SU-DHL-6 (cell line): ENCODE results near the gene CCDC92B.

Experiments used
- H2AFZ ChIP-seq: fragments of 200-600 bp; sonication (generic); 2 replicates; pipeline ENCODE4 v1.6.1; 2014; ENCODE audit warnings: low read depth, mild to moderate bottlenecking, moderate library complexity, mixed read lengths, antibody characterized with exemption, low read length; ENCODE audit not compliant: severe bottlenecking
- H3F3A ChIP-seq: fragments of 200-600 bp; shearing (Covaris generic); 2 replicates; pipeline ENCODE4 v1.6.0; 2016; ENCODE audit warnings: antibody characterized with exemption, mild to moderate bottlenecking; ENCODE audit not compliant: insufficient read depth
- H3K27ac ChIP-seq: fragments of 200-600 bp; sonication (generic); 2 replicates; pipeline ENCODE4 v1.5.1; 2016; ENCODE audit warnings: low read depth, mild to moderate bottlenecking, low read length, moderate library complexity, mixed read lengths
- H3K27me3 ChIP-seq: fragments of 200-600 bp; sonication (generic), shearing (Covaris generic); 2 replicates; pipeline ENCODE4 v1.6.0; 2014; ENCODE audit warnings: mild to moderate bottlenecking, low read length
- H3K36me3 ChIP-seq: fragments of 200-600 bp; sonication (generic); 2 replicates; pipeline ENCODE4 v1.6.1; 2014; ENCODE audit warnings: mild to moderate bottlenecking, low read length, mixed read lengths
- H3K4me2 ChIP-seq: fragments of 300-600, 200-600 bp; shearing (Covaris generic), sonication (generic); 2 replicates; pipeline ENCODE4 v1.6.0; 2014; ENCODE audit warnings: low read length, low read depth, mild to moderate bottlenecking; ENCODE audit not compliant: poor library complexity, severe bottlenecking
- H3K4me3 ChIP-seq: fragments of 200-600 bp; sonication (generic); 2 replicates; pipeline ENCODE4 v1.5.1; 2014; ENCODE audit warnings: antibody characterized with exemption, low read length, mild to moderate bottlenecking, mixed read lengths; ENCODE audit not compliant: insufficient read depth, poor library complexity, severe bottlenecking
- H3K79me2 ChIP-seq: fragments of 200-600 bp; sonication (generic); 2 replicates; pipeline ENCODE4 v1.6.1; 2014; ENCODE audit warnings: mild to moderate bottlenecking, low read length, moderate library complexity; ENCODE audit not compliant: insufficient read depth
- H3K9ac ChIP-seq: fragments of 200-600 bp; sonication (generic); 2 replicates; pipeline ENCODE4 v1.7.0; 2014; ENCODE audit warnings: mild to moderate bottlenecking, low read length
- H3K9me2 ChIP-seq: fragments of 200-600 bp; sonication (generic); replicated peaks from 2 replicates; pipeline ENCODE4 v1.6.1; 2014; ENCODE audit warnings: low read length; ENCODE audit not compliant: insufficient read depth
- H3K9me3 ChIP-seq: fragments of 200-600 bp; sonication (generic); 2 replicates; pipeline ENCODE4 v1.6.1; 2014; ENCODE audit warnings: low read length, mixed read lengths; ENCODE audit not compliant: insufficient read depth
- H4K20me1 ChIP-seq: fragments of 200-600 bp; sonication (generic); 2 replicates; pipeline ENCODE4 v1.6.1; 2014; ENCODE audit warnings: low read depth, mild to moderate bottlenecking, antibody characterized with exemption, low read length, moderate library complexity, mixed read lengths
- EZH2phosphoT487 ChIP-seq: fragments of 200-600 bp; sonication (generic), shearing (Covaris generic); conservative IDR thresholded peaks from 2 replicates; pipeline ENCODE4 v1.6.1; 2018; ENCODE audit warnings: mild to moderate bottlenecking, antibody characterized with exemption, low read length, moderate library complexity, mixed read lengths
- TF ChIP-seq, protein P1 (sequence below): fragments of 200-600 bp; sonication (generic); IDR thresholded peaks from one replicate; pipeline ENCODE4 v1.5.1; 2017; ENCODE audit warnings: antibody characterized with exemption, mild to moderate bottlenecking, low read length, moderate library complexity; ENCODE audit not compliant: insufficient read depth, poor library complexity, severe bottlenecking

CCDC92B gene

DNA sequence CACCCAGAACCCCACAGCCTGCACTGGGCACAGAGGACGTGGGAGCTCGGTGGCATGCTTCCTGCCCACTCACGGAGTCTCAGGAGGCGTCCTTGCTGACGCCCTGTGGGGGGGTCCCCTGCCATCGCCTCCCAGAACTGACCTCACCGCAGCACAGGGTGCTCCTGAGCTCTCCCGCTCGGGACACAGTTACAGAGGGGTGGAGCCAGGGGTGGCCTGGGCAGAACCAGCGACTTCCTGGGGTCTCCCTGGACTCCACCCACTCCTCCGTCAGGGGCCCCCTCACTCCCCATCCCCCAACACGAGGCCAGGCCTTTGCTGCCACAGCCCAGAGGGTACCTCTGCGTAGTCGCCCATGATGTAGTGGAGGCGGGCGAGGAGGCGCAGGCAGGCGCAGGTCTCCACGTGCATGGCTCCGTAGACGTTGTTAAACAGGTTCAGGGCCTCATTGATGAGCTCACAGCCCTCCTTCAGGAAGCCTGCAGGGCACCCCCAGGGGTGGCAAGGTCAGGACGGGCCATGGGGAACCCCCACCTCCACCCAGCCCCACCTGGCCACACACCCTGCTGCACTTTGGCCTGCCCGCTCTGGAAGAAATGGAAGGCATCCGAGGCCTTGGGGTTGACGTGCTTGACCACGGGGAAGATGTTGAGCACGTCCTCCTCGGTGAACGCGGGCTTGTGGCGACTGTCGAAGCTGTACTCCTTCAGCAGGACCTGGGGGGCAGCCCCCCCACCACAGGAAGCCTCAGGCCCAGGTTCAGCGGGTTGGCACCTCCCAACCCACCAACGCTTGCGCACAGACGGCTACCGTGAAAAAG is 55.7 kb downstream of the CCDC92B start:
- Histone ChIP-seq H3K36me3 (no peaks in the 10 kb centered on the region), H3K27ac (no peak overlapping the region), H3F3A (peaks cover 5% of the 10 kb centered on the region; the same call in 1 of the 2 replicates), H4K20me1 (no peaks in the 10 kb centered on the region; the same call in 1 of the 2 replicates), H3K9me3 (no peaks in the 10 kb centered on the region), H3K9me2 (no peaks in the 10 kb centered on the region), H3K4me3 (no peak overlapping the region), H3K9ac (no peak overlapping the region), H3K4me2 (no peak overlapping the region), H3K27me3 (no peaks in the 10 kb centered on the region), H2AFZ (no peak overlapping the region), H3K79me2 (no peaks in the 10 kb centered on the region)
- no peak for TF ChIP-seq EZH2phosphoT487
- TF ChIP-seq, protein P1, sequence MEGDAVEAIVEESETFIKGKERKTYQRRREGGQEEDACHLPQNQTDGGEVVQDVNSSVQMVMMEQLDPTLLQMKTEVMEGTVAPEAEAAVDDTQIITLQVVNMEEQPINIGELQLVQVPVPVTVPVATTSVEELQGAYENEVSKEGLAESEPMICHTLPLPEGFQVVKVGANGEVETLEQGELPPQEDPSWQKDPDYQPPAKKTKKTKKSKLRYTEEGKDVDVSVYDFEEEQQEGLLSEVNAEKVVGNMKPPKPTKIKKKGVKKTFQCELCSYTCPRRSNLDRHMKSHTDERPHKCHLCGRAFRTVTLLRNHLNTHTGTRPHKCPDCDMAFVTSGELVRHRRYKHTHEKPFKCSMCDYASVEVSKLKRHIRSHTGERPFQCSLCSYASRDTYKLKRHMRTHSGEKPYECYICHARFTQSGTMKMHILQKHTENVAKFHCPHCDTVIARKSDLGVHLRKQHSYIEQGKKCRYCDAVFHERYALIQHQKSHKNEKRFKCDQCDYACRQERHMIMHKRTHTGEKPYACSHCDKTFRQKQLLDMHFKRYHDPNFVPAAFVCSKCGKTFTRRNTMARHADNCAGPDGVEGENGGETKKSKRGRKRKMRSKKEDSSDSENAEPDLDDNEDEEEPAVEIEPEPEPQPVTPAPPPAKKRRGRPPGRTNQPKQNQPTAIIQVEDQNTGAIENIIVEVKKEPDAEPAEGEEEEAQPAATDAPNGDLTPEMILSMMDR, result no peak

DNA sequence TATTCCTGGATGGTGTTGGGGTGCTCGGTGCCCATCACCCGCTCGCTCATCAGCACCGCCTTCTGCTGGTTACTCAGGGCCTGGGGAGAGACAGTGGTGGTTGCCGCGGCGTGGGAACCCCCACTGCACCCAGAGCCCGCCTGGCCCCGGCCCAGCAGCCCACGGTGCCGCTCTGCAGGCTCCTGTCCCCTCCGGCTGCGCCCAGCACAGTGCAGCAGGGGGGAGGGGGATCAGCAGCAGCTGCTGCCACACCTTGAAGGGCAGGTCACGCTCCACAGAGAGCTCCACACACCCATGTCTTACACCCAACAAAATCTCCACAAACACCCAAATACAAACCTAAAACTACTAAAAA is 56.7 kb downstream of the CCDC92B start:
- no peak overlapping the region for H2AFZ ChIP-seq
- H3K27ac ChIP-seq, result no peak overlapping the region
- no peaks in the 10 kb centered on the region; the same call in 1 of the 2 replicates for H4K20me1 ChIP-seq
- no peaks in the 10 kb centered on the region for H3K36me3 ChIP-seq
- H3K9ac ChIP-seq, result no peak overlapping the region
- peaks cover 14% of the 10 kb centered on the region for H3F3A ChIP-seq
- no peaks in the 10 kb centered on the region for H3K79me2 ChIP-seq
- no peaks in the 10 kb centered on the region for H3K9me2 ChIP-seq
- no peak overlapping the region for H3K4me3 ChIP-seq
- H3K9me3 ChIP-seq, result no peaks in the 10 kb centered on the region
- no peaks in the 10 kb centered on the region for H3K27me3 ChIP-seq
- TF ChIP-seq, protein P1, result no peak
- no peak for TF ChIP-seq EZH2phosphoT487
- H3K4me2 ChIP-seq, result no peak overlapping the region

DNA sequence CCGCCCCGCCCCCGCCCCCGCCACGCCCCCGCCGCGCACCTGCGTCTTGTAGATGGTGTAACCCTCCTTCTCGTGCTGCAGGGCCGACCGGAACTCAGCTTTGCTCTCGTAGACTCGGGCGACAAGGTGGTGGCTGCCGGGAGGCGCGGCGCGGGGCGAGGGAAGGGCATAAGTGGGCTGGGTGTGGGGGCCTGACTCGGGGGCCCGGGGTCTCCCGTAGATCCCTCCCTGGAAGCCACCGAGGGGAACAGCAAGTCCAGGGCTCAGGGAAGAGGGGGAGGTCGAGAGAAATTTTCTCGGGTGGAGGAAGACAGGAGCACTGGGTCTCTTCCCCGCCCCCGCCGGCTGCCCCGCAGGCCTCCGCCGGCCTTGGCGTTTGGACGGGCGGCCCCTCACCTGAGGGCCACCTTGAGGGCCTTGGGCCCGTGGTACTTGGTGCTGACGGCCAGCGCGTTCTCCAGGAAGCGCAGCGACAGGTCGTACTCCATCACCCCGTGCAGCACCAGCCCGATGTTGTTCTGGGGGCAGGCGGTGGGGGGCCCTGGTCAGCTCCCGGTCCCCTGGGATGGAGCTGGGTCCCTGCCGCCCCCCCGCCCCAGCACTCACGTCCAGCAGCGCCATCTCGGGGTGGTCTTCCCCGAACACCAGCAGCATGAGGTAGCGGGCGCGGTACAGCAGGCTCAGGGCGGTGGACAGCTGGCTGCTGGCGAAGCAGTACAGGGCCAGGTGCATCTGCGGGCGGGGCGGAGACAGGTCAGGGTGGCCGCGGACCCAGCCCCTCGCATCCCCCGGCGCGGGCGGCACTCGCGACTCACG is 57.3 kb downstream of the CCDC92B start:
- TF ChIP-seq, protein P1, result no peak
- no peak for TF ChIP-seq EZH2phosphoT487
- Histone ChIP-seq H4K20me1 (no peaks in the 10 kb centered on the region; the same call in 1 of the 2 replicates), H3K27me3 (no peaks in the 10 kb centered on the region), H3K79me2 (no peaks in the 10 kb centered on the region), H2AFZ (no peak overlapping the region), H3K36me3 (no peaks in the 10 kb centered on the region), H3K27ac (no peak overlapping the region), H3K9ac (no peak overlapping the region), H3K4me2 (no peak overlapping the region), H3K4me3 (no peak overlapping the region), H3F3A (peaks cover 14% of the 10 kb centered on the region), H3K9me2 (no peaks in the 10 kb centered on the region), H3K9me3 (no peaks in the 10 kb centered on the region)
